ENCODE results near the gene MKS1. TPM values are rescaled to one million over a fixed set of nuclear protein-coding genes. Genes with fewer than 3 reads are reported as not detected.

Gene MKS1
- polyA plus RNA-seq, 3 donors = 4.2 to 7.6 (median 5.0) TPM

DNA sequence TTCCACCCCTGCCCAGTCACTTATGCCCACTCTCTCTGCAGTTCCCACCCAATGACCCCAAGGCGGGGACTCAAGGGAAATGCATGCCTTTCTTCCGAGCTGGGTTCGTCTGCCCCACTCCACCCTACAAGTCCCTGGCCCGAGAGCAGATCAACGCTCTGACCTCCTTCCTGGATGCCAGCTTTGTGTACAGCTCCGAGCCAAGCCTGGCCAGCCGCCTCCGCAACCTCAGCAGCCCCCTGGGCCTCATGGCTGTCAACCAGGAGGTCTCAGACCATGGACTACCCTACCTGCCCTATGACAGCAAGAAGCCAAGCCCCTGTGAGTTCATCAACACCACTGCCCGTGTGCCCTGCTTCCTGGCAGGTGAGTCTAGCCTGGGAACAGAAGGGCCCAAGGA is 33.1 kb upstream of the MKS1 start:
- H3K4me1 Mint-ChIP-seq = peaks cover 22% of the 10 kb centered on the region
- Histone ChIP-seq H3K36me3 (replicated peaks in 1 of 2; ENCODE audit: control insufficient read depth in 1 of 2, insufficient read depth in 2 of 2, low read length in 2 of 2) (no peaks in the 10 kb centered on the region), H4K20me1 (ENCODE audit: insufficient read depth, low read length) (no peaks in the 10 kb centered on the region), H3K4me3 (replicated peaks in 1 of 3; ENCODE audit: low read depth in 2 of 3, low read length in 3 of 3) (no peak overlapping the region), H3K79me2 (ENCODE audit: insufficient read depth, low read length) (no peaks in the 10 kb centered on the region), H2AFZ (ENCODE audit: insufficient read depth, low read depth, low read length, poor library complexity, severe bottlenecking) (no peak overlapping the region), H3K27me3 (ENCODE audit: control insufficient read depth in 2 of 2, insufficient read depth in 2 of 2, low read length in 2 of 2) (peaks cover 11 to 38% of the 10 kb centered on the region in 2 donors), H3K4me2 (replicated peaks; ENCODE audit: extremely low read depth, low read length, poor library complexity, severe bottlenecking) (no peak overlapping the region), H3K4me1 (ENCODE audit: control insufficient read depth in 1 of 2, insufficient read depth in 2 of 2, low read length in 2 of 2) (peaks cover 19 to 26% of the 10 kb centered on the region in 2 donors), H3K27ac (ENCODE audit: low read depth in 1 of 2, low read length in 2 of 2) (no peak overlapping the region), H3K9me3 (replicated peaks in 1 of 2; ENCODE audit: control insufficient read depth in 1 of 2, insufficient read depth in 1 of 2, low read length in 2 of 2) (no peaks in the 10 kb centered on the region), H3K9ac (ENCODE audit: insufficient read depth, low read length, poor library complexity, severe bottlenecking) (no peak overlapping the region)
- no peak for DNase-seq
- H3K9me3 Mint-ChIP-seq = peaks cover 0 to 3% (median 0%) of the 10 kb centered on the region in 7 donors
- H3K4me3 Mint-ChIP-seq = no peak overlapping the region
- intact Hi-C loops (cut with micrococcal nuclease) = no loop called here
- H3K27ac Mint-ChIP-seq = no peak overlapping the region
- H3K27me3 Mint-ChIP-seq (ENCODE audit: low read depth in 3 of 3) = peaks cover 35 to 62% (median 53%) of the 10 kb centered on the region in 3 donors
- 91% methylated on average over 9 of the region's 9 CpGs for WGBS (ENCODE audit: insufficient coverage)
- TF ChIP-seq, protein P1, sequence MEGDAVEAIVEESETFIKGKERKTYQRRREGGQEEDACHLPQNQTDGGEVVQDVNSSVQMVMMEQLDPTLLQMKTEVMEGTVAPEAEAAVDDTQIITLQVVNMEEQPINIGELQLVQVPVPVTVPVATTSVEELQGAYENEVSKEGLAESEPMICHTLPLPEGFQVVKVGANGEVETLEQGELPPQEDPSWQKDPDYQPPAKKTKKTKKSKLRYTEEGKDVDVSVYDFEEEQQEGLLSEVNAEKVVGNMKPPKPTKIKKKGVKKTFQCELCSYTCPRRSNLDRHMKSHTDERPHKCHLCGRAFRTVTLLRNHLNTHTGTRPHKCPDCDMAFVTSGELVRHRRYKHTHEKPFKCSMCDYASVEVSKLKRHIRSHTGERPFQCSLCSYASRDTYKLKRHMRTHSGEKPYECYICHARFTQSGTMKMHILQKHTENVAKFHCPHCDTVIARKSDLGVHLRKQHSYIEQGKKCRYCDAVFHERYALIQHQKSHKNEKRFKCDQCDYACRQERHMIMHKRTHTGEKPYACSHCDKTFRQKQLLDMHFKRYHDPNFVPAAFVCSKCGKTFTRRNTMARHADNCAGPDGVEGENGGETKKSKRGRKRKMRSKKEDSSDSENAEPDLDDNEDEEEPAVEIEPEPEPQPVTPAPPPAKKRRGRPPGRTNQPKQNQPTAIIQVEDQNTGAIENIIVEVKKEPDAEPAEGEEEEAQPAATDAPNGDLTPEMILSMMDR (IDR thresholded peaks at IDR 0.05) = no peak
- no peaks in the 10 kb centered on the region for H3K36me3 Mint-ChIP-seq

DNA sequence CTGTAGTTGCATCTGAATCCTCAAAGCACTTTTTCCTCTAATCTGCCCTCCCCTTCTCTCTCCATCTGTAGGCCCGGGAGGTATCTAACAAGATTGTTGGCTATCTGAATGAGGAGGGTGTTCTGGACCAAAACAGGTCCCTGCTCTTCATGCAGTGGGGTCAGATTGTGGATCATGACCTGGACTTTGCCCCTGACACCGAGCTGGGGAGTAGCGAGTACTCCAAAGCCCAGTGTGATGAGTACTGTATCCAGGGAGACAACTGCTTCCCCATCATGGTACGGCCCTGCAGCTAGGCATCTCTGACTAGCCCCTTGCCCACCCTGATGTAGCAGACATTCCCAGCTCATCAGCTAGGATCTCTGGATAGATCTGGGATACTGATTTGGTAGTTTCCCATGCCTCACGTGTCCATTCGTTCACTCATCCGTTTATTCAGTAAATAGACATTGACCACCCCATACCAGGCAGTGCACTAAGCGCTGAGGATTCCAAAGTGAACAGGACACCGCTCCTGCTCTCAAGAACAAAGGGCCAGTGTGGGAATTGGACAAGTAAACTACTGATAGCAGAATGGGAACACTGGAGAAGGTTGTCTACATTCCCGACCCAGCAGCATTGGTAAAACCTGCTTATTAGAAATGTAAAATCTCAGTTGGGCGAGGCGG is 31.4 kb upstream of the MKS1 start:
- Mint-ChIP-seq H3K27me3 (ENCODE audit: low read depth in 3 of 3) (peaks cover 41 to 65% (median 54%) of the 10 kb centered on the region in 3 donors), H3K27ac (no peak overlapping the region), H3K4me1 (peaks cover 16% of the 10 kb centered on the region), H3K4me3 (peak overlapping the region; percentile 85 to 90), H3K36me3 (no peaks in the 10 kb centered on the region), H3K9me3 (peaks cover 0 to 3% (median 0%) of the 10 kb centered on the region in 7 donors)
- H3K36me3 ChIP-seq (replicated peaks in 1 of 2; ENCODE audit: control insufficient read depth in 1 of 2, insufficient read depth in 2 of 2, low read length in 2 of 2) = no peaks in the 10 kb centered on the region
- no peaks in the 10 kb centered on the region for H3K9me3 ChIP-seq (replicated peaks in 1 of 2; ENCODE audit: control insufficient read depth in 1 of 2, insufficient read depth in 1 of 2, low read length in 2 of 2)
- no peak overlapping the region for H3K4me2 ChIP-seq (replicated peaks; ENCODE audit: extremely low read depth, low read length, poor library complexity, severe bottlenecking)
- H3K27ac ChIP-seq (ENCODE audit: low read depth in 1 of 2, low read length in 2 of 2) = no peak overlapping the region
- no peak overlapping the region for H3K4me3 ChIP-seq (replicated peaks in 1 of 3; ENCODE audit: low read depth in 2 of 3, low read length in 3 of 3)
- TF ChIP-seq, protein P1 (IDR thresholded peaks at IDR 0.05) = no peak
- H4K20me1 ChIP-seq (ENCODE audit: insufficient read depth, low read length) = no peaks in the 10 kb centered on the region
- WGBS (ENCODE audit: insufficient coverage) = 90% methylated on average over 3 of the region's 12 CpGs
- H3K79me2 ChIP-seq (ENCODE audit: insufficient read depth, low read length) = no peaks in the 10 kb centered on the region
- H2AFZ ChIP-seq (ENCODE audit: insufficient read depth, low read depth, low read length, poor library complexity, severe bottlenecking) = no peak overlapping the region
- intact Hi-C loops (cut with micrococcal nuclease) = no loop called here
- peaks cover 11 to 40% of the 10 kb centered on the region in 2 donors for H3K27me3 ChIP-seq (ENCODE audit: control insufficient read depth in 2 of 2, insufficient read depth in 2 of 2, low read length in 2 of 2)
- no peak overlapping the region for H3K9ac ChIP-seq (ENCODE audit: insufficient read depth, low read length, poor library complexity, severe bottlenecking)
- peaks cover 19 to 26% of the 10 kb centered on the region in 2 donors for H3K4me1 ChIP-seq (ENCODE audit: control insufficient read depth in 1 of 2, insufficient read depth in 2 of 2, low read length in 2 of 2)
- no peak for DNase-seq

All from CD14-positive monocyte (primary cell).